DMS 273 (cell line): Measurements from ENCODE around the gene CARM1.

ENCODE experiments used
- DNase-seq: peaks from one replicate; lab custom pipeline; 2025; ENCODE audit not compliant: unreplicated experiment; lab: John Stamatoyannopoulos, UW

CARM1 gene

GRCh38 chr19:10968527-10969135, 97.3 kb downstream of the CARM1 start:
- no peak for DNase-seq

- DNase-seq = no peak
These were observed 99.9 kb downstream of the CARM1 start for GRCh38 chr19:10971107-10971726.
